ENCODE data around the gene EBF4.

EBF4 gene

DNA sequence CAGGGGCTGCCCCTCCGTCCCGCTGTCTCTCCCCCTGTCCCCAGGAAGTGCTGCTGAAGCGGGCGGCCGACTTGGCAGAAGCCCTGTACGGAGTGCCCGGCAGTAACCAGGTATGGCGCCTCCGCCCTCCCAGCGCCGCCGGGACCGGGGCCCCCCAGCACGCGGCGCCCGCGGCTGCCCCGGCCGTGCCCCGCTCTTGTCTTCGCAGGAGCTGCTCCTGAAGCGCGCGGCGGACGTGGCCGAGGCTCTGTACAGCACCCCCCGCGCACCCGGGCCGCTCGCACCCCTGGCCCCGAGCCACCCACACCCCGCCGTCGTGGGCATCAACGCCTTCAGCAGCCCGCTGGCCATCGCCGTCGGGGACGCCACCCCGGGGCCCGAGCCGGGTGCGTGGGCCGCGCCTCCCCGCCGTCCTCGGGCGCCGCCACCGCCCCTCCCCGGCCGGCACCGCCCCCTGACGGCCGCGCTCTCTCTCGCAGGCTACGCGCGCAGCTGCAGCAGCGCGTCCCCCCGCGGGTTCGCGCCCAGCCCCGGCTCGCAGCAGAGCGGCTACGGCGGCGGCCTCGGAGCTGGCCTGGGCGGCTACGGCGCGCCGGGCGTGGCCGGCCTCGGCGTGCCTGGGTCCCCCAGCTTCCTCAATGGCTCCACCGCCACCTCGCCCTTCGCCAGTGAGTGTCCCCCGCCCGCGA lies 59.4 kb downstream of the EBF4 start:
- Histone ChIP-seq H3K27ac (peak overlapping the region in 2 of 11 experiments; percentile 20 to 32; a peak in 2 of 22 replicates), H4K20me1 (peaks cover 0 to 38% (median 12%) of the 10 kb centered on the region in 11 experiments; a peak in 9 of 22 replicates), H3K27me3 (peaks cover 36 to 68% (median 62%) of the 10 kb centered on the region in 11 experiments), H3K36me3 (no peaks in the 10 kb centered on the region), H3K9me3 (replicated peaks in 1 of 11) (no peaks in the 10 kb centered on the region), H3K9ac (peak overlapping the region; percentile 25 to 67 (median 57); a peak in 19 of 22 replicates), H3K4me2 (peak overlapping the region; percentile 82 to 99 (median 97)), H3K4me3 (peak overlapping the region; percentile 54 to 74 (median 62)), H3K4me1 (peaks cover 20 to 36% (median 31%) of the 10 kb centered on the region in 10 experiments)
- no peak for TF ChIP-seq Cebpa-rat (IDR thresholded peaks at IDR 0.05)

DNA sequence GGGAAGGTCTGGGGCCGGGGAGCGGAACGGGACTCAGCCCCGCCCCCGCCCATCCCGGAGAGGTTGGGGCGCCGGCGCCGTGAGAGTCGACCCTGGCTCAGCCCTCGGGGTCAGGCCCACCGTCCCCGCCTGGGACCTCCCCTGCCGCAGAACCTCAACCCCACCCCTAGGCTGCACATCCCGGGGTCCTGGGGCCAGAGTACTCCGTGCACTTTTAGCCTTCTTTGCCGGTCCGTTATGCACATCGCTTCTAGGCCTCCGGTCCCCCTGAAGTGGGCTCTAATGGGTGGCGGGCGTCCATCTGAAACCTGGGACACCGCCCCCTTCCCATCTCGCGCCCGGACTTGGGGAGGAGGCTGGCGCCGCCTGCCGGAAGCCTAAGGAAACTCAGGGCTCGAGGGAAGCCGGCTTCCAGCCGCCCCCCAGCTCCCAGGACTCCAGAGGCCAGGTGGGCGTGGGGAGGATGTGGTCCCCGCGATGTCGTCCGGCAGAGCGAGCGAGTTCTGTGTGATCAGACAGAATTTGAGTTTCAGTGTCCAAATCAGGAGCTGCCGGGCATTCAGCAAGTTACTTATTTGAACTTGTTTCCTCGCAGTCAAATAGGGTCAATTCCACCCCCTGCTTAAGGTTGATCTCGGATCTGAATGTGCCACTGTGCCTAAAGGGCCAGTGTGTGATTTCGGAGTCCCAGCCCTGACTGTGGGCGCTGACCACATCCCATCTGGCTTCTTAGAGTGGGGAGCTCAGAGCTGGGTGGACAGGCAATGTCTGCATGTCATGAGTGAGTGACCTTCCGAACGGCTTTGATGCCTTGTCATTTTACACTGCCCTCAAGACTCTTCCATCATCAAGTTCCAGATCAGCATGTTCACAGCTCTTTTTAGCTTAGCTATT lies 60.2 kb downstream of the EBF4 start:
- H3K27me3 ChIP-seq = peaks cover 36 to 68% (median 62%) of the 10 kb centered on the region in 11 experiments
- no peaks in the 10 kb centered on the region for H3K36me3 ChIP-seq
- peak overlapping the region; percentile 82 to 99 (median 97) for H3K4me2 ChIP-seq
- TF ChIP-seq Cebpa-rat (IDR thresholded peaks at IDR 0.05) = no peak
- peaks cover 0 to 38% (median 12%) of the 10 kb centered on the region in 11 experiments; a peak in 9 of 22 replicates for H4K20me1 ChIP-seq
- H3K9ac ChIP-seq = peak overlapping the region; percentile 25 to 67 (median 57); a peak in 19 of 22 replicates
- peak overlapping the region; percentile 54 to 74 (median 62) for H3K4me3 ChIP-seq
- H3K9me3 ChIP-seq (replicated peaks in 1 of 11) = no peaks in the 10 kb centered on the region
- peak overlapping the region in 2 of 11 experiments; percentile 20 to 32; a peak in 2 of 22 replicates for H3K27ac ChIP-seq
- H3K4me1 ChIP-seq = peaks cover 21 to 36% (median 30%) of the 10 kb centered on the region in 10 experiments

- peak overlapping the region; percentile 82 to 99 (median 97); a peak in 17 of 22 replicates for H3K4me2 ChIP-seq
Measured at GRCh38 chr20:2753461-2754040, 61.0 kb downstream of the EBF4 start.

GRCh38 chr20:2754424-2754823 lies 61.8 kb downstream of the EBF4 start:
- Histone ChIP-seq H3K9ac (no peak overlapping the region), H4K20me1 (peaks cover 0 to 32% (median 12%) of the 10 kb centered on the region in 11 experiments; a peak in 9 of 22 replicates), H3K9me3 (replicated peaks in 1 of 11) (no peaks in the 10 kb centered on the region), H3K4me3 (no peak overlapping the region), H3K4me2 (no peak overlapping the region), H3K4me1 (peaks cover 31 to 48% (median 43%) of the 10 kb centered on the region in 10 experiments), H3K36me3 (no peaks in the 10 kb centered on the region), H3K27ac (no peak overlapping the region), H3K27me3 (peaks cover 40 to 57% (median 54%) of the 10 kb centered on the region in 11 experiments)
- no peak for TF ChIP-seq Cebpa-rat (IDR thresholded peaks at IDR 0.05)

More at GRCh38 chr20:2753461-2754040, 61.0 kb downstream of the EBF4 start:
- peaks cover 36 to 66% (median 62%) of the 10 kb centered on the region in 11 experiments for H3K27me3 ChIP-seq
- peaks cover 0 to 38% (median 12%) of the 10 kb centered on the region in 11 experiments; a peak in 9 of 22 replicates for H4K20me1 ChIP-seq
- no peak overlapping the region for H3K4me3 ChIP-seq
- H3K9me3 ChIP-seq (replicated peaks in 1 of 11) = no peaks in the 10 kb centered on the region
- no peaks in the 10 kb centered on the region for H3K36me3 ChIP-seq
- peaks cover 26 to 40% (median 34%) of the 10 kb centered on the region in 10 experiments for H3K4me1 ChIP-seq
- TF ChIP-seq Cebpa-rat (IDR thresholded peaks at IDR 0.05) = no peak
- H3K27ac ChIP-seq = no peak overlapping the region
- no peak overlapping the region for H3K9ac ChIP-seq

DNA sequence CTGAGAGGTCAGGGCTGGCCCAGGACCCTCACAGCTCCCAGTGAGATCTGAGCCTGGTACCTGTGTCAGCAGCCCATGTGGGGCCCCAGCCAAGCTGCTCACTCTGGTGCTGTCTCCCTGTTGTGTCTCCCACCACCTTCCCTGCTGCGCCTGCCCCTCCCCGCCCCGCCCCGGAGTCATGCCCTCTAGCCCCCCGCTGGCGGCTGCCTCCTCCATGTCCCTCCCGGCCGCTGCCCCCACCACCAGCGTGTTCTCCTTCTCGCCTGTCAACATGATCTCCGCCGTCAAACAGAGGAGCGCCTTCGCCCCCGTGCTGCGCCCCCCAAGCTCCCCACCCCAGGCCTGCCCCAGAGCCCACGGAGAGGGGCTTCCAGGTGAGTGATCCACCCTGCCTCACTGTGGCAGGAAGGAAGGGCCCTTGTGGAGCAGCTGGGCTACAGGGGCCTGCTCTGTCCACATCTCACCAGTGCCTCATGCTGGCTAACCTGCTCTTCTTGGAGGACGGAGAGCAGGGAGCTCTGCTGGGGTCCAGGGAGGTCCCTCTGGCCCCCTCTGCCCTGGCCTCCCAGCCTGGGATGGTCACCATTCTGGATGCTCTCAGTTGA lies 63.0 kb downstream of the EBF4 start:
- Histone ChIP-seq H3K9ac (no peak overlapping the region), H3K9me3 (replicated peaks in 1 of 11) (no peaks in the 10 kb centered on the region), H3K27ac (no peak overlapping the region), H3K4me3 (no peak overlapping the region), H3K27me3 (peaks cover 38 to 47% (median 44%) of the 10 kb centered on the region in 11 experiments), H3K36me3 (no peaks in the 10 kb centered on the region), H3K4me1 (peaks cover 40 to 58% (median 52%) of the 10 kb centered on the region in 10 experiments), H4K20me1 (peaks cover 0 to 27% (median 12%) of the 10 kb centered on the region in 11 experiments; a peak in 9 of 22 replicates), H3K4me2 (no peak overlapping the region)
- no peak for TF ChIP-seq Cebpa-rat (IDR thresholded peaks at IDR 0.05)

DNA sequence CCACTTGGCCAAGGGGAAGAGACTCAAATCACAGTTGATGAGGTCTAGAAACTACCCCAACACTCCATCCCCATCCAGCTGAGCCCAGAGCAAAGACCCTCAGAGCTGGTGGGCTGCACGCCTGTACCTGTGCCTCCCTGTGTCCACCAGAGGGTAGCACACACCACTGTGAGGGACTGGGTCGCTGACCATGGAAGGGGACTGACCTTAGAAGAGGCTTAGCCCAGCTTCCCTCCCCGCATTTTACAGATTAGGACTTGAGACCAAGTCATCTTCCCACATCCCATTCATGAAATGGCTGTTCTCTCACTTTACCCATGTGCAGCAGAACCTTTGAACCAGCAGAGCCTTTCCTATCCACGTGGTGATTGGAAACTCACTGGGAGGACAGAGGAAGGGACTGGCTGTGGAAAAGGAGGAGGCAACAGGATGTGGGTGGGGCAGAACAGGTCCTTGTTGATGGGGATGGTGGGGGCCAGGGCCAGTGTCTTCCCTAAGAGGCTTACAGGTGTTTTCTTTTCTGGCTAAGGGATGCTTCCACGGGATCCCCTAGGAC lies 63.6 kb downstream of the EBF4 start:
- H3K4me3 ChIP-seq = no peak overlapping the region
- H3K36me3 ChIP-seq = no peaks in the 10 kb centered on the region
- H3K4me2 ChIP-seq = no peak overlapping the region
- peaks cover 33 to 41% (median 38%) of the 10 kb centered on the region in 11 experiments for H3K27me3 ChIP-seq
- no peak overlapping the region for H3K27ac ChIP-seq
- H3K4me1 ChIP-seq = peaks cover 34 to 56% (median 50%) of the 10 kb centered on the region in 10 experiments
- H3K9me3 ChIP-seq (replicated peaks in 1 of 11) = no peaks in the 10 kb centered on the region
- H4K20me1 ChIP-seq = peaks cover 0 to 25% (median 12%) of the 10 kb centered on the region in 11 experiments; a peak in 9 of 22 replicates
- H3K9ac ChIP-seq = no peak overlapping the region
- no peak for TF ChIP-seq Cebpa-rat (IDR thresholded peaks at IDR 0.05)

- Histone ChIP-seq H3K9me3 (replicated peaks in 1 of 11) (no peaks in the 10 kb centered on the region), H3K36me3 (no peaks in the 10 kb centered on the region), H3K4me1 (peaks cover 26 to 49% (median 43%) of the 10 kb centered on the region in 10 experiments), H3K9ac (no peak overlapping the region), H3K4me3 (no peak overlapping the region), H4K20me1 (peaks cover 0 to 25% (median 10%) of the 10 kb centered on the region in 11 experiments; a peak in 9 of 22 replicates), H3K27me3 (peaks cover 24 to 33% (median 30%) of the 10 kb centered on the region in 11 experiments), H3K27ac (no peak overlapping the region), H3K4me2 (no peak overlapping the region)
- no peak for TF ChIP-seq Cebpa-rat (IDR thresholded peaks at IDR 0.05)
Measured at GRCh38 chr20:2757001-2757400, 64.4 kb downstream of the EBF4 start.

DNA sequence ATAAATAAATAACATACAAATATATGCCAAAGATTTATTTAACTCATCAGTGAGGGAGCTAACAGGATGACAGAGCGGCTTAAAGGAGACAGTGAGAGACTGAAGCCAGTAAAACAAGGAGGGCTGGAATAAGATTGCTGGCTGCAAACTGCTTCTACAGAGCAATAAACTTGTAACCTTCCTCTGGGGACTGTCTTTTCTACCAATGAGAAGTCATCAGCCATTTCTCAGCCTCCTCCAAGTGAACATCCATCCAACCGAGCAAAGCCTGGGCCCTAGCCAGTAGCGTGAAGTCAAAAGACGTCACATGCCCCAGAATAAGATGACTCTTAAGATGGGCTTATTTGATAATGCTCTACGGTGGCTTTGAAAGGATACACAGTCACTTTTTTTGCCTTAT lies 65.4 kb downstream of the EBF4 start:
- Histone ChIP-seq H3K36me3 (no peaks in the 10 kb centered on the region), H3K4me2 (peak overlapping the region in 4 of 11 experiments; percentile 79 to 87 (median 86); a peak in 6 of 22 replicates), H4K20me1 (peaks cover 0 to 18% (median 5%) of the 10 kb centered on the region in 11 experiments; a peak in 7 of 22 replicates)

More for the DNA sequence above, 65.4 kb downstream of the EBF4 start:
- Histone ChIP-seq H3K4me1 (peaks cover 18 to 39% (median 33%) of the 10 kb centered on the region in 10 experiments), H3K9ac (no peak overlapping the region), H3K27me3 (peaks cover 14 to 23% (median 21%) of the 10 kb centered on the region in 11 experiments), H3K9me3 (replicated peaks in 1 of 11) (no peaks in the 10 kb centered on the region), H3K4me3 (no peak overlapping the region), H3K27ac (no peak overlapping the region)
- TF ChIP-seq Cebpa-rat (IDR thresholded peaks at IDR 0.05) = no peak

Measured in BLaER1 treated with 17β-estradiol and CSF1 and Interleukin-3, amounts not matched to agents 10 nM and 100 nM (cell line).